ENCODE results near the gene LMOD3. TPM values are rescaled to one million over a fixed set of nuclear protein-coding genes. Genes with fewer than 3 reads are reported as not detected.

Gene LMOD3
- total RNA-seq, 1 donor from 2014 or later = 0.12 TPM

DNA sequence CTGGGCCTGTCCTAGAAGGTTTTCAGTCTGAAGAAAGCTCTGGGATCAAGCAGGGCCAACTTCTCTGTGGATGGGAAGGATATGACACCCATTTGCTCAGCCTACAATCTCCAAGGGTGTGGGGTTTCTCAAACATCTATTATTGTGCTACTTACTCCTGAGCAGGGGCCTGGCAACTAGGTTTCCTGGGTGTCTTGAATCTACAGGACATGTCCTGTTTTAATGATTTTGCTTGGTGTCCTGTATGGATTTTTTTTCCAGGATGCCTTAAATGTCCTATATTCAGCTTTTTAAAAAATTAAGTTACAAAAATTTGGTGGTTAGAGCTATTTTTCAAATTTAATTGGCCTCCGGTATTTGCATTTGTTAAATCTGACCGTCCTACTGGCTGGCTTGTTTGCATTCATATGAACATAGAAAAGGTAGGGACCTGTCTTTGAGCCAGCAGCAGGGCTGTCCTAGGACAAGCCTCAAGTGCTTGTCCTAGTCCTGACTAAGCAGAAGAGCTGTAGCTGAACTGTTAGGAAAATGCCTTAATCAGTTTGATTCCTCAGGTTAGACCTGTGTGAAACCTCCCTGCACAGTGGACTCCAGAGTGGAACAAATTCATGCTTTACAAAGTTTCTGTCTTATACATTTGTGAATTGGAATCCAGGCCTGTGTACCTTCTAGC, 40.0 kb upstream of the LMOD3 start:
- H3K27me3 ChIP-seq (ENCODE audit: low read depth) = no peaks in the 10 kb centered on the region

DNA sequence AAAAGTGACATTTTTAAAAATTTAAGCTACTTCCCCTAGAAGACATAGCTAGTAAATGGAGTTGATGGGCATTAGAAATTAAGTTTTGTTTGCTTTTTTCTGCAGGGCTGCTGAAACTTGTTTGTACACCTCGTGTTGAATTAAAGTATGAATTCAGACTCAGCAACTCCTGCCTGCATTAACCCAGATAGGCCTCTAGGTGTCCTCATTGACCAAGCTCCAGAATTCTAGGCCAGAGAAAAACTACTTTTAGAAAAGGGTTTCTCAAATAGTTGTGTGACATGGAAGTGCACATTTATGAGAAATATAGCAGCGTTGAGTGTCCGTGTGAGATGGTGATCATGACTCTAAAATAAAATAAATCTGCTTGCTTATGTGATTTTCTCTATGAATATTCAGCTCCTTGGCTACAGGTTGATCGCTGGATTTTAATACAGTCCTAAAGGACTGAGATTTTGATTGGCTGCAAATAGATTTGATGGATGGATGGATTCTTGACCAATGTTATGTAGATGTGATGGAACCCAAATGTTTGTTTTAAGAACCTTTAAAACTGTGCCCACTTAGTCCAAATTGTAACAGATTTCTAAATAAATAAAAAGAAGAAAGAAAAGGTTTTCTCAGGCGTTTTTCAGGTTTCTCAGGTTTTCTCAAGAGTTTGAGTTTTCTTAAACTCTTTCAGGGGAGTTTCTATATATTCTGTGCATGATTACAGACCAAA, 39.4 kb upstream of the LMOD3 start:
- intact Hi-C loops (cut with DNase I) = loop anchor here (5.0 to 10.0 kb wide), 3 partner anchors 146 to 513 kb away; no protein-coding TSS in a partner anchor
- no peaks in the 10 kb centered on the region for H3K36me3 ChIP-seq
- ATAC-seq = peak; percentile 83
- no peak overlapping the region for H3K4me3 ChIP-seq
- H3K27ac ChIP-seq = no peak overlapping the region
- H3K4me1 ChIP-seq = no peaks in the 10 kb centered on the region
- DNase-seq = no peak
- TF ChIP-seq, protein P1, sequence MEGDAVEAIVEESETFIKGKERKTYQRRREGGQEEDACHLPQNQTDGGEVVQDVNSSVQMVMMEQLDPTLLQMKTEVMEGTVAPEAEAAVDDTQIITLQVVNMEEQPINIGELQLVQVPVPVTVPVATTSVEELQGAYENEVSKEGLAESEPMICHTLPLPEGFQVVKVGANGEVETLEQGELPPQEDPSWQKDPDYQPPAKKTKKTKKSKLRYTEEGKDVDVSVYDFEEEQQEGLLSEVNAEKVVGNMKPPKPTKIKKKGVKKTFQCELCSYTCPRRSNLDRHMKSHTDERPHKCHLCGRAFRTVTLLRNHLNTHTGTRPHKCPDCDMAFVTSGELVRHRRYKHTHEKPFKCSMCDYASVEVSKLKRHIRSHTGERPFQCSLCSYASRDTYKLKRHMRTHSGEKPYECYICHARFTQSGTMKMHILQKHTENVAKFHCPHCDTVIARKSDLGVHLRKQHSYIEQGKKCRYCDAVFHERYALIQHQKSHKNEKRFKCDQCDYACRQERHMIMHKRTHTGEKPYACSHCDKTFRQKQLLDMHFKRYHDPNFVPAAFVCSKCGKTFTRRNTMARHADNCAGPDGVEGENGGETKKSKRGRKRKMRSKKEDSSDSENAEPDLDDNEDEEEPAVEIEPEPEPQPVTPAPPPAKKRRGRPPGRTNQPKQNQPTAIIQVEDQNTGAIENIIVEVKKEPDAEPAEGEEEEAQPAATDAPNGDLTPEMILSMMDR (IDR thresholded peaks at IDR 0.05) = peak; percentile 96
- H3K9me3 ChIP-seq = no peaks in the 10 kb centered on the region
- no peaks in the 10 kb centered on the region for H3K27me3 ChIP-seq (ENCODE audit: low read depth)

More for the DNA sequence above, 40.0 kb upstream of the LMOD3 start:
- H3K4me1 ChIP-seq = no peaks in the 10 kb centered on the region
- H3K9me3 ChIP-seq = no peaks in the 10 kb centered on the region
- no peak for DNase-seq
- no peaks in the 10 kb centered on the region for H3K36me3 ChIP-seq
- peak; percentile 44 to 65 for ATAC-seq
- no peak overlapping the region for H3K4me3 ChIP-seq
- TF ChIP-seq, protein P1 (IDR thresholded peaks at IDR 0.05) = no peak
- H3K27ac ChIP-seq = no peak overlapping the region
- intact Hi-C loops (cut with DNase I) = loop anchor here (5.0 to 10.0 kb wide), 3 partner anchors 145 to 512 kb away; no protein-coding TSS in a partner anchor

DNA sequence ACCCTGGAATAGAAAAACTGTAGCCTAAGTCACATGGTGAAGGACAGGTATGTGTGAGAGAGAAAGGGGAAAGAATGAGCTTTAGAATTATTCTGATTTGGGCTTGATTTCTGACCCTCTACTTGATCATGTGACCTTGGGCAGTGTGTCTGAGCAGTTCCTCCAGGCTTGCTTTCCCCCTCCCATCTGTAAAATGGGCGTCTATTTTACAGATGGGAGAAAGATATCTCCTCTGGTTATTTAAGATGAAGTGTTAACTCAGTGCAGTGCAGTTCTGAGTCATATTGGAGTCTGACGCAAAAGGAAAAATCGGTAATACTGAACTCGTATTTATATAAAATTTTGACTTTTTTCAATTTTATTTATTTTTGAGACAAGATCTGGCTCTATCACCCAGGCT, 38.1 kb upstream of the LMOD3 start:
- Histone ChIP-seq H3K4me1 (no peaks in the 10 kb centered on the region), H3K27ac (no peak overlapping the region), H3K27me3 (ENCODE audit: low read depth) (no peaks in the 10 kb centered on the region), H3K36me3 (no peaks in the 10 kb centered on the region), H3K4me3 (no peak overlapping the region), H3K9me3 (no peaks in the 10 kb centered on the region)
- DNase-seq = no peak
- TF ChIP-seq, protein P1 (IDR thresholded peaks at IDR 0.05) = no peak
- ATAC-seq = no peak
- intact Hi-C loops (cut with DNase I) = loop anchor here (5.0 to 10.0 kb wide), 3 partner anchors 147 to 514 kb away; no protein-coding TSS in a partner anchor

DNA sequence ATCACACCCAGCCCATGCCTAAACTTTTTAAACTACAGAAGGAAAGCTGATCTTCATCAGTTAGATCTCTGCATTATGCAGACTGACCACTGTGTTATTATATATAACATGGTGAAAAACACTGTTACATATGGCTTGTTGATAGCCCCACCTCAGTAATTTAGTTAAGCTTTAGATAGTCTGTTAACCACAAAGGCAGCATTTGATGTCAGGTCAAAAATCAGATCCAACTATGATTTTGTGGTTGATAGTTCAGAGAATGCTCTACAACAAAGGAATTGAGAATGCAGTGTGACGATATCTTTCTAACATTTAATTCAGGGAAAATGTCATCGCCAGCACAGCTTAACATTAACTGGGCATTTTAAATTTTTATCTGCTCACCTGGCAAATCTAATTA, 37.7 kb upstream of the LMOD3 start:
- Histone ChIP-seq H3K4me3 (no peak overlapping the region), H3K27ac (no peak overlapping the region), H3K36me3 (no peaks in the 10 kb centered on the region), H3K4me1 (no peaks in the 10 kb centered on the region), H3K9me3 (no peaks in the 10 kb centered on the region), H3K27me3 (ENCODE audit: low read depth) (no peaks in the 10 kb centered on the region)
- intact Hi-C loops (cut with DNase I) = loop anchor here (5.0 to 10.0 kb wide), 3 partner anchors 147 to 515 kb away; no protein-coding TSS in a partner anchor
- TF ChIP-seq, protein P1 (IDR thresholded peaks at IDR 0.05) = no peak
- no peak for DNase-seq
- ATAC-seq = no peak

DNA sequence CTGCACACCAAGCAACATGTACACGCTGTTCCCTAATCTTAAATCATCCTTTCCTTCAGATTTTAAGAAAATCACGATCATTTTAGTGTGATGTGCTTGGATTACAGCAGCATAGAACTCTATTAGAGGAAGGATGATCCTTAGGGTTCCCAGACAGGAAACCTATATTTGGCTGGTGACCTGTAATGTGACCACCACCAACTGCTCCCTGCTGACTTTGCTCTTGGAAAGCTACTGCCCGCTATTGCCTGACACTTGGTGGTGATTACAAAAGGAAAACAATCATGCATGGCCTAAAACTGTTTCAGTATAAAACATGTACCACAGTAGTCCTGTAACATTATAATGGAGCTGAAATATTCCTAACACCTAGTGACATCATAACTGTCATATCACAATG, 27.2 kb upstream of the LMOD3 start:
- H3K9me3 ChIP-seq = no peaks in the 10 kb centered on the region
- no peaks in the 10 kb centered on the region for H3K27me3 ChIP-seq (ENCODE audit: low read depth)
- no peak overlapping the region for H3K4me3 ChIP-seq
- no peak overlapping the region for H3K27ac ChIP-seq
- no peak for ATAC-seq
- no peaks in the 10 kb centered on the region for H3K36me3 ChIP-seq
- intact Hi-C loops (cut with DNase I) = no loop called here
- H3K4me1 ChIP-seq = no peaks in the 10 kb centered on the region
- DNase-seq = no peak
- TF ChIP-seq, protein P1 (IDR thresholded peaks at IDR 0.05) = no peak
